T1000 (cell line): ENCODE data around the gene HDAC3.

Experiments
- DNase-seq: peaks from one replicate; lab custom pipeline; 2025; ENCODE audit warnings: mixed read lengths; lab: John Stamatoyannopoulos, UW

HDAC3 gene

GRCh38 chr5:141636413-141637122 is at the start of gene HDAC3, which contains the start of gene RELL2:
Gene HDAC3, minus strand, starts transcription at chr5:141636849. Its CDS starts 59 bp downstream, at chr5:141636790.
Gene RELL2, plus strand, starts transcription at chr5:141636997. Its CDS starts 1,229 bp downstream, at chr5:141638226.
- peak; percentile 85 for DNase-seq

DNA sequence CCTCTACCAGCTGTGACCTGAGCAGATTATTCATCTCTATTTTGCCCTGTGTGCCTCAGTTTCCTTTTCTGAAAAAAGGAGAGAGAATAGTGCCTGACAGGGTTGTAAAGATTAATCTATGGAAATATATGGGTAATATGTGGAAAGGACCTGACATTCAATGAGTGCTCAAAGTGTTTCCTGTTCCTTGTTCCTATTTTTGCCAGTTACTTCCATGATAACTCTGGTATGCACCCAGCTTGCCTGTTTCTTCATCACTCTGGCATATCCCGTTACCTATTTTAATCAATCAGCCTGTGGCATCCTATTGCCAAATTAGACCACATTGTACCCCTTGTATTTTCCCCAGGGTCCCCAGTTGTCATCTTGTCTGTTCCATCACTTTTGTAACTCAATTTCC is 48.9 kb upstream of the HDAC3 start:
- no peak for DNase-seq

- no peak for DNase-seq
Observed at GRCh38 chr5:141683596-141684141, 47.0 kb upstream of the HDAC3 start.

- DNase-seq: peak; percentile 66
Observed at GRCh38 chr5:141681695-141682641, 45.3 kb upstream of the HDAC3 start, which contains the start of gene ARAP3. Gene ARAP3, minus strand, starts transcription at chr5:141682230. Its CDS starts 1,744 bp downstream, at chr5:141680486.

DNA sequence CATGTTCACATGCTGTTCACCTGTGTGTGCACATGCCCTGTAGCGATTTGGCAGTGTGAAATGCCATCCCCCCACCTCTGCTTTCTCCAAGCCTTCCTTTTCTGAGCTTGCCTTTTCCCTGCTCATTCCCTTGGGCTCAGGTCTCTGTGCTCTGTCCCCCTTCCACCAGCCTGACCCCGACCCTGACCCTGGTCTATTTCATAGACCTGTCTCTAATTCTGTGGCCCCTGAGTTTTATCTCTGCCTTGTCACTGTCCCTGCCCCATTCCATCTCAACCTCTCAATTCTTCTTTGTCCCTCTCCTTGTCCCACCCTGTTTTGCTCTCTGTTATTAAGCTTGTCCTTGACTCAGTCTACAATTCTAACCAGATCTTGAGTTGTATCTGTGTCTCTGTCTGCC is 44.6 kb upstream of the HDAC3 start:
- DNase-seq: no peak

- DNase-seq: no peak
Observed at GRCh38 chr5:141680751-141681201, 44.1 kb upstream of the HDAC3 start.

DNA sequence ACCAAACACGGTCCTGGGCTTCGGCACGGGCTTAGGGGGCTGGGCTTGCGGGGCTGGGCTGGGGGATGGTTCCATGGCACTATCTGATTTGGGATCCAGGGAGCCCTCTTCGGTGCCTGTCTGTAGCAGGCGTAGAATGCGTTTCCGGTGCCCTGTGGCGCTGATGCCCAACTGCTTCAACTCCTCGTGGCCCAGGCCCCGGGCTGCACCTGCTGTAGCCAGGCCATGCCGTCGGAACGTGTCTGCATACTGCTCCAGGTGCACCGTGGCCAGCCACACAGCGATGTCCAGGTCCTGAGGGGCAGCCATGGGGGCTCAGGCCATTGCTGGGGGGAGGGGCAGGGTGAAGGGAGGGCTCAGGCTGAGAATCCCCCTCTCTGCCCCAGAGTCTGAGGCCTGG is 43.5 kb upstream of the HDAC3 start:
- DNase-seq: no peak

DNA sequence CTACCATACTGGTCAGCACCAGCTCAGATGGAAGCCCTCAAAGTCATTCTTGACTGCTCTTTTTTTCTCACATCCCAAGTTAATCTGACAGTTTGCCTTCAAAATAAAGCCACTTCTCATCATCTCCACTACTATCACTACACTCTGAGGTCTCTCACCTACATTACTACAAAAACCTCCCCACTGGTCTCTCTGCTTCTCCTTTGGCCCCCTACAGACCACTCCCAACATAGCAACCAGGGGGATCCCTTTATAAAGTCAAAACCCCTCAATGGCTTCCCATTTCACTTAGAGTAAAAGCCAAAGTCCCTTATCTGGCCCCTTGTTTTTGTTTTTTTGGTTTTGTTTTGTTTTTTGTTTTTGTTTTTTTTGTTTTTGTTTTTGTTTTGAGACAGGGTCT is 40.8 kb upstream of the HDAC3 start:
- DNase-seq: no peak

DNA sequence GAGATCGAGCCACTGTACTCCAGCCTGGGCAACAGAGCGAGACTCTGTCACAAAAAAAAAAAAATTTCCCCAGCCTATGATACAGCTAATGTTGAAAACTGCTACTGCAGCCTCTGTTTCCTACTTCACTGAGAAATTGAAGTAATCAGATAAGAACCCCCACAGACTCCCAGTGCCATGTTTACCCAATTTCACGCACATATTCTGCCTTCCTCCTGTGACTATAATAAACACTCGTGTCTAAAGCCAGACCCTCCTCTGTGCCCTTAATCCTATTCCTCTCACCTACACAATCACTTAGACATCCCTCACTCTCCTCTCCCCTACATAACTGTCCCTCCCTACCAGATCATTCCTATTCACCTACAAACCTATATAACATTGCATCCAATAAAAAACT is 39.0 kb upstream of the HDAC3 start:
- no peak for DNase-seq

GRCh38 chr5:141674747-141675146 is 38.1 kb upstream of the HDAC3 start:
- DNase-seq: no peak

DNA sequence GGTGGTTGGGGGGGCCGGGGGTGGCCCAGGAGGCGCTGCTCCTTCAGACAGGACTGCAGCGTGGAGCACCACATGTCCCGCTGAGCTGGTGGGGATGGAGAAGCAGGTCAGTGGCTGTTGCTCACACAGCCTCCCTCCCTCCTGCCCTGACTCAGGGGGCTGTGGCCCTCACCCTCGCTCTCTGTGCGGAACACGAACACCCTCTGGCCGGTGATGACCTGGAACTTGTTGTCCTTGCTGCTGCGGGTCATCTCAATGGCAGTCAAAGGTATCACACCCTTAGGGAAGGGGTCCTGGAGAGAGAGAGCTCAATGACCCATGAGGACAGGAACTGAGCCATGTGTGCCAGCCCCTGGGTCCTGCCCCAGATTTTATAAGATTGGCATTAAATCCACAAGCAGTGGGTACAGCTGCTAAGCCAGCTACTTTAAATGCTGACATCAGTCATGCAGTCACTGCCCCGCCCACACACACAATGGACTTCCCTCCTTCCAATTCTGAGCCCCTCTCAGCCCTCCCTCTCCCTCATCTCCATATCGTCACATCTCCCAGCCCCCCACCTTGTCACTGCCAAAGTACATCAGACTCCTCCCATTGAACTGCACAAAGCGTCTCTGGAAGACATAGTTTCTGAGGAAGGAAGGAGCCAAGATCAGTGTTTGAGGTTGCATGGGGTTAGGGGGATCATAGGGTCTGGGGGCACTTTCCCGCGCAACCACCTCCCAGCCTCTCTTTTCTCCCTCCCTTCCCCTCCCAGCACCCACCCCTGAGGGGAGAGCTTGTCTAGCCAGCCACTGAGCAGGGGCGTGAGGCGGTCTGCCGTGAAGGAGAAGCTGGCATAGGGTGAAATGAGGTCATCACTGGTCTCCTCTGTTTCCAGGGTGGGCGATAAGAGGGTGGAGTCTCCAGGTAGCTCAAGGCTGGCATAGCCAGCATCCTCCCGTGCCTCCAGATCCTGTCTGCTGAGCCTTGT is 36.5 kb upstream of the HDAC3 start:
- no peak for DNase-seq

DNA sequence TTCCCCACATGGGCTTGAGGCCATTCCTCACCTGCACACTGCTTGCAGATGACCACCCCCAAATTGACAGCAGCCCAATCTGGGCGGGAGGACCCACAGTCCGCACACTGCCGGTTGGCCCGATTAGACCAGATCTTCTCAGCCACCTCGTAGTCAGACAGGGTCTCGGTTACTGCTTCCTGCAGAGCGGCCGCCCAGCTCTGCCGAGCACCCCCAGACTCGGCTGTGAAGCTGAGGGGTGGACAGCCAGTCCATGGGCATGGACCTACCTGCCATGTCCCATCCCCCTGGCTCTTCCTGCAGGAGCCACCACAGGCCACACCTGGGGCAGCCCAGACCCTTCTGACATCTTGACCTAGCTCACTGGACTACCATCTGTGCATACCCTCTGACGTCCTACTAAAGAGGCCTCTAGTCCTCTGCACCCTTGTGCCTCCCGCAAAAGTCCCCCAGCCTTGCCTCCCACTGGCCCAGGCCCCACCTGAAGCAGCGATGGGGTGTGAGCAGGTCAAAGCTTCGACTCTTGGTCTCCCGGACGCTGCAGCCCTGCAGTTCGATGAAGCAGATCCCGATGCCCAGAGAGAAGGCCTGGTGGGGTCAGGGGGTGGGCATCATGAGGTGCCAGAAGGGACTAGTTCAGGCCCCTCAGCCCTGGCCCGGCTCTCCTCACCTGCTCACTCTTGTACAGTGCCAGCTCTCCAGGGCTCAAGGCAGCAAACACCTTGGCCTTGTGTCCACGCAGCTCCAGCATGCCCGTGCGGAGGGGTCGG is 35.6 kb upstream of the HDAC3 start:
- DNase-seq: no peak

DNA sequence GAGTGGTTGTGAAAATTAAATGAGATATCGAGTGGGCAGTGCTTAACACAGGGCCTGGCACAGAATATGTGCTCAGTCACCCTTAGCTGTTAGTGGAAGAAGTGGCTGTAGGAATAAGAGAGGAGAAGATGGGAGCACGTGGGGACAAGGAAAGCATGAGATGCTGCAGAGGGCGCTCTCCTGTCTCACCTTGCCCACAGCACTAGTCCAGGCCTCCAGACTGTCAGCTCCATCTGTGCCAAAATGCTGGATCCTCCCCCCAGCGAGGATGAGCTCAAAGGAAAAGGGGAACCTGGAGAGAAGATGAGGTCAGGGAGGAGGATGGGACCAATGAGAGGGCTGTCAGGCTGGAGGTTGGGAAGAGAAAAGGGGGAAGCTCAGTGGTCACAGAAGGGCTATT is 32.9 kb upstream of the HDAC3 start:
- DNase-seq: no peak

GRCh38 chr5:141668601-141669265 is 32.1 kb upstream of the HDAC3 start:
- DNase-seq: no peak

DNA sequence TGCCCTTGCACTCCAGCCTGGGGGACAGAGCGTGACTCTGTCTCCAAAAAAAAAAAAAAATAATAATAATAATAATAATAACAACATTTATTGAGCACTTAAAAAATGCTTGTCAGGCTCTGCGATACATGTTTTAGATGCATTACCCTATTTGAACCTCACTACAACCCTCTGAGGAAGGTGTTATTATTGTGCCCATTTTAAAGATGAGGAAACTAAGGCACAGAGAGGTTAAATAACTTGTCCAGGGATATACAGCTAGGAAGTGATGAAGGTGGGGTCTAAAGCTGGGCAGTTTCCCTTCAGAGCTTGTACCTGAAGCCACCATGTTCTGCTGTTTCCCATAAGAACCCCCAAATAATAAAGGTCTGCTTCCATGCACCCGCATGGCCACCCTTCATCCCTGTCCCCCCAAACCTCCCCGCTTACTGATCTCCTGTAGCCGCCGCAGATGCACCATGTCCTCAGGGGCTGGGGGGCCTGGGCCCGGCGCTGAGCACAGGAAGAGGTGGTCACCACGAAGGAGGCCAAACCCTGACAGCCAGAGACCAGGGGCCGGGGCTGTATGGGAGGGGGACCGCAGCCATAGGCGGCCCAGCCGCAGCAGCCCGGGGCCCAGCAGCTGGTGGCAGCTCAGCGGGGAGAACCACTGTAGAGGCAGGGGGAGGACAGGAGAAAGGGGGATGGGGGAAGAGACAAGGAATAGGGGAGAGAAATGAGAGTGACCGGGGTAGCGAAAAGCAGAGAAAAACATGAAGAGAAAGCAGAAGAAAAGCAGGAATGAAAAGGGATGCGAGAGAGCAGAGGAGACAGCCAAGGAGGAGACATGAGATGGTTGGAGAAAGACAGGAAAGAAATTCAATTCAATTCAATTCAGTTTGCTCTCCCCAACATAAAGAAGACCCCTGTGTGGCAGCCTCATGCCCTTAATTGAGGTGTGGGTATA is 29.6 kb upstream of the HDAC3 start:
- no peak for DNase-seq

- peak; percentile 40 for DNase-seq
Observed at GRCh38 chr5:141664733-141665461, 28.2 kb upstream of the HDAC3 start.

- no peak for DNase-seq
Observed at GRCh38 chr5:141663506-141663905, 26.9 kb upstream of the HDAC3 start.

DNA sequence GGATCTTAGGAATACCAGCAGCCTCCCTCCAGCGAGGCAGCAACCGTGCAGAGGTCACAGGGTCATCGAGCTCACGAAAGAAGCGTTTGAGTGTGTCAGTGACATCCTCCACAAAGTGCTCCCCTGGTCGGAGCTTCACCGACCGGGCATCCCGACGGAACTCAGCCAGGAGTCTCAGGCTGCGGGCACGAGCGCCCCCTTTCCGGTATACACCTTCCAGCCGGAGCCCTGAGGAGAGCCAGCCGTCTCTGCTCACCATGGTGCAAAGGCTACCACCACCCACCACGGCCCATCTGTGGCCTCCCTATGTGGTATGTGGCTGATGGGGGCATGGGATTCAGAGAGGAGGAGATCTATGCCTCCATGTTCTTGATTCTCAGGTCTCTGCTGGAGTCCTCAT is 25.4 kb upstream of the HDAC3 start:
- DNase-seq: no peak
